Neural cell (in vitro differentiated cells): Measurements from ENCODE around the gene NFILZ. TPM values are rescaled to one million over a fixed set of nuclear protein-coding genes. Genes with fewer than 3 reads are reported as not detected.
A peak's percentile ranks its signal among the peaks of the same experiment; 100 is the strongest.

Experiments used
- H2AFZ ChIP-seq: fragments of 200-600, 300-800 bp; sonication (generic), shearing (Covaris generic); 2 replicates; pipeline ENCODE4 v1.6.0; 2014; ENCODE audit warnings: low read depth, mild to moderate bottlenecking, antibody characterized with exemption, low read length, moderate library complexity
- H3F3A ChIP-seq: fragments of 200-600 bp; shearing (Covaris generic); 2 replicates; pipeline ENCODE4 v1.6.1; 2016; ENCODE audit warnings: mild to moderate bottlenecking, moderate library complexity, mixed read lengths, antibody characterized with exemption, low read length; ENCODE audit not compliant: insufficient read depth, poor library complexity, severe bottlenecking
- H3K27ac ChIP-seq: fragments of 200-600, 300-800 bp; sonication (generic), shearing (Covaris generic); 2 replicates; pipeline ENCODE4 v1.5.1; 2014; ENCODE audit warnings: mild to moderate bottlenecking, low read length, moderate library complexity
- H3K27me3 ChIP-seq: fragments of 300-800, 200-600 bp; sonication (generic), shearing (Covaris generic); 2 replicates; pipeline ENCODE4 v1.6.0; 2014; ENCODE audit warnings: mild to moderate bottlenecking, low read depth, low read length, moderate library complexity; ENCODE audit not compliant: insufficient read depth
- H3K36me3 ChIP-seq: fragments of 300-800, 200-600 bp; sonication (generic), shearing (Covaris generic); 2 replicates; pipeline ENCODE4 v1.5.1; 2014; ENCODE audit warnings: mild to moderate bottlenecking, antibody characterized with exemption, low read length, moderate library complexity; ENCODE audit not compliant: insufficient read depth
- H3K4me2 ChIP-seq: fragments of 300-800, 200-600 bp; sonication (generic), shearing (Covaris generic); 2 replicates; pipeline ENCODE4 v1.6.0; 2014; ENCODE audit warnings: mild to moderate bottlenecking, low read length
- H3K4me3 ChIP-seq: fragments of 300-800, 200-600 bp; sonication (generic), shearing (Covaris generic); 2 replicates; pipeline ENCODE4 v1.5.1; 2014; ENCODE audit warnings: mild to moderate bottlenecking, low read length, moderate library complexity
- H3K79me2 ChIP-seq: fragments of 200-600 bp; shearing (Covaris generic); replicated peaks from 2 replicates; pipeline ENCODE4 v1.6.0; 2014; ENCODE audit warnings: mild to moderate bottlenecking, low read length, moderate library complexity; ENCODE audit not compliant: insufficient read depth
- H3K9ac ChIP-seq: fragments of 300-800, 200-600 bp; sonication (generic), shearing (Covaris generic); 2 replicates; pipeline ENCODE4 v1.6.1; 2016; ENCODE audit warnings: mild to moderate bottlenecking, low read length, mixed read lengths
- H3K9me2 ChIP-seq: fragments of 200-600 bp; shearing (Covaris generic); 2 replicates; pipeline ENCODE4 v1.6.1; 2016; ENCODE audit warnings: mild to moderate bottlenecking, low read length, mixed read lengths; ENCODE audit not compliant: insufficient read depth
- H3K9me3 ChIP-seq: fragments of 200-600, 300-800 bp; sonication (generic), shearing (Covaris generic); 2 replicates; pipeline ENCODE4 v1.6.1; 2016; ENCODE audit warnings: mild to moderate bottlenecking, mixed run types, low read length, moderate library complexity, mixed read lengths
- H4K20me1 ChIP-seq: fragments of 200-600 bp; shearing (Covaris generic); 2 replicates; pipeline ENCODE4 v1.6.1; 2016; ENCODE audit warnings: mild to moderate bottlenecking, mixed run types; ENCODE audit not compliant: insufficient read depth
- EP300 ChIP-seq: fragments of 450-650 bp; conservative IDR thresholded peaks from 2 replicates; pipeline ENCODE4 v1.6.1; 2014; ENCODE audit warnings: antibody characterized with exemption, mild to moderate bottlenecking, moderate library complexity; ENCODE audit not compliant: poor library complexity, severe bottlenecking
- EZH2 ChIP-seq: fragments of 200-600, 300-800 bp; shearing (Covaris generic), sonication (generic); IDR thresholded peaks from 2 replicates; pipeline ENCODE4 v1.6.1; 2014; ENCODE audit warnings: antibody characterized with exemption, low read length, borderline replicate concordance, mild to moderate bottlenecking; ENCODE audit not compliant: insufficient read depth, poor library complexity, severe bottlenecking
- MXI1 ChIP-seq: fragments of 450-650 bp; conservative IDR thresholded peaks from 2 replicates; pipeline ENCODE4 v1.6.1; 2014; ENCODE audit warnings: antibody characterized with exemption, mild to moderate bottlenecking; ENCODE audit not compliant: poor library complexity, severe bottlenecking
- POLR2AphosphoS5 ChIP-seq: IDR thresholded peaks from 2 replicates; pipeline ENCODE4 v1.6.1; 2012
- RAD21 ChIP-seq: fragments of 450-650 bp; conservative IDR thresholded peaks from 2 replicates; pipeline ENCODE4 v1.6.1; 2014; ENCODE audit warnings: antibody characterized with exemption, mild to moderate bottlenecking, moderate library complexity
- REST ChIP-seq: IDR thresholded peaks from 2 replicates; pipeline ENCODE4 v1.6.1; 2012; ENCODE audit warnings: borderline replicate concordance
- SMC3 ChIP-seq: fragments of 450-650 bp; conservative IDR thresholded peaks from 2 replicates; pipeline ENCODE4 v1.6.1; 2014; ENCODE audit warnings: antibody characterized with exemption, mild to moderate bottlenecking, moderate library complexity; ENCODE audit not compliant: poor library complexity
- TAF1 ChIP-seq: IDR thresholded peaks from 2 replicates; pipeline ENCODE4 v1.6.1; 2012; ENCODE audit warnings: low read depth
- polyA plus RNA-seq: library from polyadenylated mRNA; depleted of rRNA; stranded (reverse); fragments of >200 nt; gene quantifications from 2 replicates; pipeline ENCODE4 v1.2.3, GENCODE V29; 2014
- TF ChIP-seq, protein P1 (sequence below): fragments of 450-650 bp; IDR thresholded peaks from 2 replicates; pipeline ENCODE4 v1.5.1; 2014; ENCODE audit warnings: antibody characterized with exemption, mild to moderate bottlenecking, moderate library complexity; ENCODE audit not compliant: poor library complexity, severe bottlenecking

The NFILZ gene
- polyA plus RNA-seq, 1 donor from 2014 or later: not detected

- H3K27me3 ChIP-seq: no peaks in the 10 kb centered on the region
- no peaks in the 10 kb centered on the region for H3K36me3 ChIP-seq
- H3K27ac ChIP-seq: no peak overlapping the region
- no peaks in the 10 kb centered on the region for H3K9me3 ChIP-seq
- H3K4me3 ChIP-seq: no peak overlapping the region
- H3K4me2 ChIP-seq: no peak overlapping the region
- H3K9ac ChIP-seq: no peak overlapping the region
- no peaks in the 10 kb centered on the region for H3F3A ChIP-seq
- H3K9me2 ChIP-seq: no peaks in the 10 kb centered on the region
- TF ChIP-seq EZH2 (no peak), RAD21 (no peak), REST (no peak), POLR2AphosphoS5 (no peak), TAF1 (no peak), EP300 (no peak), MXI1 (no peak), SMC3 (no peak)
- TF ChIP-seq, protein P1, sequence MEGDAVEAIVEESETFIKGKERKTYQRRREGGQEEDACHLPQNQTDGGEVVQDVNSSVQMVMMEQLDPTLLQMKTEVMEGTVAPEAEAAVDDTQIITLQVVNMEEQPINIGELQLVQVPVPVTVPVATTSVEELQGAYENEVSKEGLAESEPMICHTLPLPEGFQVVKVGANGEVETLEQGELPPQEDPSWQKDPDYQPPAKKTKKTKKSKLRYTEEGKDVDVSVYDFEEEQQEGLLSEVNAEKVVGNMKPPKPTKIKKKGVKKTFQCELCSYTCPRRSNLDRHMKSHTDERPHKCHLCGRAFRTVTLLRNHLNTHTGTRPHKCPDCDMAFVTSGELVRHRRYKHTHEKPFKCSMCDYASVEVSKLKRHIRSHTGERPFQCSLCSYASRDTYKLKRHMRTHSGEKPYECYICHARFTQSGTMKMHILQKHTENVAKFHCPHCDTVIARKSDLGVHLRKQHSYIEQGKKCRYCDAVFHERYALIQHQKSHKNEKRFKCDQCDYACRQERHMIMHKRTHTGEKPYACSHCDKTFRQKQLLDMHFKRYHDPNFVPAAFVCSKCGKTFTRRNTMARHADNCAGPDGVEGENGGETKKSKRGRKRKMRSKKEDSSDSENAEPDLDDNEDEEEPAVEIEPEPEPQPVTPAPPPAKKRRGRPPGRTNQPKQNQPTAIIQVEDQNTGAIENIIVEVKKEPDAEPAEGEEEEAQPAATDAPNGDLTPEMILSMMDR: no peak
- H3K79me2 ChIP-seq: no peaks in the 10 kb centered on the region
- H4K20me1 ChIP-seq: no peaks in the 10 kb centered on the region
- no peak overlapping the region for H2AFZ ChIP-seq
These were observed 17.8 kb downstream of the NFILZ start for GRCh38 chr19:8648240-8648639.

- Histone ChIP-seq H3K4me2 (no peak overlapping the region), H3K36me3 (no peaks in the 10 kb centered on the region), H2AFZ (no peak overlapping the region), H3K4me3 (peak overlapping the region; percentile 45), H4K20me1 (no peaks in the 10 kb centered on the region), H3K9me3 (no peaks in the 10 kb centered on the region), H3K9ac (no peak overlapping the region), H3K27ac (no peak overlapping the region), H3K79me2 (no peaks in the 10 kb centered on the region), H3K9me2 (no peaks in the 10 kb centered on the region), H3K27me3 (no peaks in the 10 kb centered on the region), H3F3A (no peaks in the 10 kb centered on the region)
- TF ChIP-seq RAD21 (peak; percentile 78), TAF1 (no peak), EP300 (no peak), POLR2AphosphoS5 (no peak), REST (no peak), SMC3 (peak; percentile 82), MXI1 (no peak)
- TF ChIP-seq, protein P1: peak; percentile 81
These were observed 24.3 kb downstream of the NFILZ start for GRCh38 chr19:8654591-8655339.
